HG03432 (cell line): ENCODE measurements around the gene CNGA4.
"Not testable (repeated sequence)": the region's sequence is repeated elsewhere in the genome, so short reads cannot be mapped to it uniquely, and the experiment has no call there.

Experiments used
- ATAC-seq: cut with Tn5 transposase; IDR thresholded peaks from one replicate; pipeline ENCODE4 v1.9.1; 2021; ENCODE audit warnings: mild to moderate bottlenecking, moderate library complexity; ENCODE audit not compliant: unreplicated experiment

The CNGA4 gene

GRCh38 chr11:6225024-6225423 is 13.9 kb upstream of the CNGA4 start:
- ATAC-seq: no peak

DNA sequence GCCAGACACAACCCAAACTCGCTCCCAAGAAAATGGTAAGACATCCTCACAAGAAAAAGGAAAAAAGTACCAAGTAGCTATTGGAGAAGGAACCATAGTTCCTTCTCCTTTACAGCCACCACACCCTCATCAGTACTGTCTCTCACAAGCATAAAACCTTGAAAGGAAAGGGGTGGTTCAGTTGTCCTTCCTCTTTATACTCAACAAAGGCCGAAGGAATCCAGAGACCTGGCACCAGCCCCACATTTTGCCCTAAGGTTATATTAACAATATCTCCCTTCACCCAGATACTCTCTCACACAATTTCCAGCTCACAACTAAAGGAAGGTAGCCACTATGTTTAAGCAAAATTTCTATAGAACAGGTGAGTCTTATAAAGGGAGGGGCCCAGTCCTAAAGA is 13.0 kb upstream of the CNGA4 start:
- ATAC-seq: no peak

DNA sequence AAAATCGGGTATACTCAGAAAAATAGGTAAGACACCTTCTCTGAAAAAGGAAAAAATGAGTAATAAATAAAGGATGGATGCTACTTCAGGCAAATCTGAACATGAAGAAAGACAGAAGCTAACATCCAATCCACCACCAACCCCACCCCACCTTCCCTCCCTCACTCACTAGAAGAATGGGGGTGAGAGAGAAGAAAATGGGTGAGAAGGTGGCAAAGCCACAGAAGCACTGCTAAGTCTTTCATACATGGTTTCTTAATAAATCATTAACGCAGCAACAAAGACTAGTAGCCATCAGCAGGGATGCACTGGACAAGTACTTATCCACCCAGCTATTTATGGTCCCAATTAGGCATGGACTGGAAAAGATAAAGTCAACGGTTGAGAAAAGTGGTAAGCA is 10.4 kb upstream of the CNGA4 start:
- ATAC-seq: no peak

DNA sequence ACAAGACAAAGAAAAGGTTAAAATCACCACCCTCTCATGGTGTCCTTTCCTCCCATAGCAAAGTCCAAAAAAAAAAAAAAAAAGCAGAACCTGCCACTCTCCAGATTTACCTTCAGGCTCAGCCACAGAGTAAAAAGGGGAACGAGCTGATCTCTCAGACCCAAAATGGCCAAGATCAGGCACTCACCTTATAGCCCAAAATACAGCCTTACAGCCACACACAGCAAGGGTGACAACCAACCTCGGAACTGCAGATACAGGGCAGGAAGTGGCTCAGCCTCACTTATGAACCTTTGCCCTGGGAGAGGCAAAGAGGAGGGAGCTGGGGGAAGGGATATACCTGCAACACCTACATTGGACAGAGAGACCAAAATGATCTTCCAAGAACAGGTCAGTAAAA is 9.0 kb upstream of the CNGA4 start:
- ATAC-seq: no peak

DNA sequence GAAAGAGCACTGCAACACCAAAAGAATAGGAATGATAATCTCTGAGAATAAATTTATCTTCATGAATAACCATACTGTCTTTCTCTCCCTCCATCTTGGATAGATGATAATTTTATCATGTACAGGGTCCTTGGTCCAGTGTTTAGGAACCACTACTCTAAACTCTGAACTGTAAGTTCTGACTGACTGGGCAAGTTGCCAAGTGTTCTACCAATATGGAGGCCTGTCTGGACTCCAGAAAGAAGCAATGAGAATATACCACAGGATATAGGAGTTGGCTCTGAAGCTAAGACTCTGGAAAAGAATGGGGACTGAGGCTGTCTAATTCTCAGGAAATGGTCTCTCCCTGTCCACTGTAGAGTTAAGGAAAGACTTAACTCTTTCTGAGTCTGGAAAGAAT is 6.0 kb upstream of the CNGA4 start:
- no peak for ATAC-seq

- ATAC-seq: no peak
Observed at GRCh38 chr11:6233984-6234386, 4.9 kb upstream of the CNGA4 start.

GRCh38 chr11:6234387-6235107 is 4.3 kb upstream of the CNGA4 start, which contains the start of gene FHIP1B:
Gene FHIP1B, minus strand, starts transcription at chr11:6234636. Its CDS starts 10,120 bp downstream, at chr11:6224516.
- peak; percentile 94 for ATAC-seq

- ATAC-seq: no peak
Observed at GRCh38 chr11:6237266-6237665, 1.6 kb upstream of the CNGA4 start.

DNA sequence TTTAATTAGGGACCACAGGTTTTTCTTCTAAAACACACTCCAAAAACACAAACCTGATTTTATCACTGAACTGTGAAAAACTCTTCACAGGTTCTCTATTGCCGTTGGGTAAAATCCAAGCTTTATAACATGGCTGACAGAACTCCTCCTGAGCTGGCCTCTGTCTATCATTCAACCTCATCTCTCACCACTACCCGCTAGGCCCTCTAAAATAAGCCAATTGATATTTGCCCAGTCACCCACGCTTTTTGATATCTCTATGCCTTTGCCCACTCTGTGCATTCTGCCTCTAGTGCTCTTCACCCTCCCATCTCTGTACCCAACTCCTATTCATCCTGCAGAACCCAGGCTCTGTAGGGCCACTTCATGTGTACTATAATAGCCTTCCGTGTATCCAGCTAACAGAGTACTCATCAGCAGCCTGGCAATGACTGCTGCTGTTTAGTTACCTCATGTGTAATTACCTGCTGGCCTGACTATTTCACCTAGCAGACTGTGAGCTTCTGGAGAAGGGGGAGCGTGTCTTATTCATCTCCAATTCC is 1.1 kb upstream of the CNGA4 start:
- ATAC-seq: no peak

GRCh38 chr11:6240139-6240538 is 1.2 kb downstream of the CNGA4 start:
- no peak for ATAC-seq

- no peak for ATAC-seq
Observed at GRCh38 chr11:6240781-6241180, 1.9 kb downstream of the CNGA4 start.

DNA sequence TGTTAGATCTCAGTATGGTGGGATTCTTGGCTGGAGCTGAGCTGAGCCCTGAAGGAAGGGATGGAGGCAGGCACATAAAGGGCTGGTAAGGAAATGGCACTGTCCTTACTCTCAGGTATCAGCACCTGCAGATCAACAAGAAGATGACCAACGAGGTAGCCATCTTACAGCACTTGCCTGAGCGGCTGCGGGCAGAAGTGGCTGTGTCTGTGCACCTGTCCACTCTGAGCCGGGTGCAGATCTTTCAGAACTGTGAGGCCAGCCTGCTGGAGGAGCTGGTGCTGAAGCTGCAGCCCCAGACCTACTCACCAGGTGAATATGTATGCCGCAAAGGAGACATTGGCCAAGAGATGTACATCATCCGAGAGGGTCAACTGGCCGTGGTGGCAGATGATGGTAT is 2.4 kb downstream of the CNGA4 start:
- ATAC-seq: no peak

DNA sequence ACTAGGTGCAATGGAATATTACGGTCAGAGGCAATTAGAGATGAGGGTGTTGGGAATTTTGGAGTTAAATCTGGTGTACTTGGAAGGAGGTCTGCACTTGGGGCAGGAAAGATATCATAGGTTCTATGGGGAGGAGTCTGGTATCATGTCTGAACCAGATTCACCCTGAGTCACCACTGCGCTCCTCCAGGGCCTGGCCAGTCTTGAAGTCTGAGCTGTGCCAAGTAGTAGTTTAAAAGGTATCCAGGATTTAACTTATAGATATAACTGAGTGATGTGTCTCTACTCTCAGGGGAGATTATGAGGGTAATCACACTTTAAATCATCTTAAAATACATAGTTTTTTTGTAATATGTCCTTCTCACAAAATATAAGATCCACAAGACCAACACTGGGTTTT is 6.6 kb downstream of the CNGA4 start:
- no peak for ATAC-seq

DNA sequence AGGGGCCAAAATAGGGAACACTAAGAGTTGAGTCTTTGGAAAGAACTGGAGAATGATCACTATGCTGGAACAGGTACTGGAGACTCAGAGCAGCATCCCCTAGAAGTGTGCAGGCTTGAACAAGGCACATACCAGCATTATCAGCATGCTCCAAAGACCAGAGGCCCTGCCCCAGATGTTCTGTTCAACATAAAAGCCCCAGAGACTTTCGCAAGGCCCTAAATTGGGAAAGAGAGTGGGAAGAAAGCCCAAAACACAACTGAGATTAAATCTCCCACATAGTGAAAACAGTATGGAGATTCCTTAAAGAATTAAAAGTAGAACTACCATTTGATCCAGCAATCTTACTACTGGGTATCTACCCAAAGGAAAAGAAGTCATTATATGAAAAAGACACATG is 9.4 kb downstream of the CNGA4 start:
- no peak for ATAC-seq

DNA sequence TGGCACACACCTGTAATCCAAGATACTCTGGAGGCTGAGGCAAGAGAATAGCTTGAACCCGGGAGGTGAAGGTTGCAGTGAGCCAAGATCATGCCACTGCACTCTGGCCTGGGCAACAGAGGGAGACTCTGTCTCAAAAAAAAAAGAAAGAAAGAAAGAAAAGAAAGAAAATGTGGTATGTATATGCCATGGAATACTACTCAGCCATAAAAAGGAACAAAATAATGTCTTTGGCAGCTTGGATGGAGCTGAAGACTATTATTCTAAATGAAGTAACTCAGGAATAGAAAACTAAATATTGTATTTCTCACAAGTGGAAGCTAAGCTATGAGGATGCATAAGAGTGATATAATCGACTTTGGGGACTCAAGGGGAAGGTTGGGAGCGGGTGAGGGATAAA is 10.0 kb downstream of the CNGA4 start:
- ATAC-seq: not testable (repeated sequence)

- ATAC-seq: no peak
Observed at GRCh38 chr11:6249770-6250555, 11.1 kb downstream of the CNGA4 start.

- peak; percentile 66 for ATAC-seq
Observed at GRCh38 chr11:6251120-6251733, 12.3 kb downstream of the CNGA4 start.

GRCh38 chr11:6251990-6252473 is 13.1 kb downstream of the CNGA4 start:
- no peak for ATAC-seq

- peak; percentile 84 for ATAC-seq
Observed at GRCh38 chr11:6253197-6253596, 14.3 kb downstream of the CNGA4 start.

- ATAC-seq: no peak
Observed at GRCh38 chr11:6258141-6258540, 19.3 kb downstream of the CNGA4 start.

DNA sequence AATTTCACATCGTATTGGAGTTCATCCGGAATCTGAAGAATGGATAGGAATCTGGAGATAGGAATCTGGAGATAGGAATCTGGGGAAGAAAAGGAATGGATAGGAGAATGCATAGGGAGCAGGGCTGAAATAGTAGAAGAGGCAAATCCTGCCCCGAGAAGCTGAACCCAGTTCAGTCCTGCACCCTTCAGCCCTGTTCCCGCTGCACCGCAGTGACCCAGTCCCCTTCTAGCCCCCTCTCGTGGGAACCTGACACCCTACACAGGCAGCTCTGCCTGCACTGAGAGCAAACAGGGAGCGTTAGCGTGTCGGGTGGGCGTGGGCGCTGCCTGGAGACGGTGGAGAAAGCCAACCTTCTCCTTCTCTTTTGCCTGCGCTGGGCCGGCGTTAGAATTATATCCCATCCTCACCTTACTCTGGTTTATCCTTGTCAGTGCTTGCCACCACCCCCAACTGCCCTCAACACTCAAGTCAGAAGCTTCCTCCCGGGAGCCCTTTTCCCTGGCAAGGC is 19.7 kb downstream of the CNGA4 start:
- ATAC-seq: no peak
